Head of caudate nucleus (tissue), 42 donors: Measurements from ENCODE around the gene MTF1.
"Not testable (repeated sequence)": the region's sequence is repeated elsewhere in the genome, so short reads cannot be mapped to it uniquely, and the experiment has no call there.

Experiments used
- DNase-seq, 42 donors: peaks; one replicate each; pipeline versions ENCODE4 v3.0.0 to v3.0.0-alpha.2; 2020 to 2021; ENCODE audit warnings: mixed read lengths in 7 of 42
- intact Hi-C: fragments of 100-400 bp; cut with DNase I; formaldehyde crosslinking; loops from one replicate; pipeline ENCODE4 v1.15.0; 2022

The MTF1 gene

DNA sequence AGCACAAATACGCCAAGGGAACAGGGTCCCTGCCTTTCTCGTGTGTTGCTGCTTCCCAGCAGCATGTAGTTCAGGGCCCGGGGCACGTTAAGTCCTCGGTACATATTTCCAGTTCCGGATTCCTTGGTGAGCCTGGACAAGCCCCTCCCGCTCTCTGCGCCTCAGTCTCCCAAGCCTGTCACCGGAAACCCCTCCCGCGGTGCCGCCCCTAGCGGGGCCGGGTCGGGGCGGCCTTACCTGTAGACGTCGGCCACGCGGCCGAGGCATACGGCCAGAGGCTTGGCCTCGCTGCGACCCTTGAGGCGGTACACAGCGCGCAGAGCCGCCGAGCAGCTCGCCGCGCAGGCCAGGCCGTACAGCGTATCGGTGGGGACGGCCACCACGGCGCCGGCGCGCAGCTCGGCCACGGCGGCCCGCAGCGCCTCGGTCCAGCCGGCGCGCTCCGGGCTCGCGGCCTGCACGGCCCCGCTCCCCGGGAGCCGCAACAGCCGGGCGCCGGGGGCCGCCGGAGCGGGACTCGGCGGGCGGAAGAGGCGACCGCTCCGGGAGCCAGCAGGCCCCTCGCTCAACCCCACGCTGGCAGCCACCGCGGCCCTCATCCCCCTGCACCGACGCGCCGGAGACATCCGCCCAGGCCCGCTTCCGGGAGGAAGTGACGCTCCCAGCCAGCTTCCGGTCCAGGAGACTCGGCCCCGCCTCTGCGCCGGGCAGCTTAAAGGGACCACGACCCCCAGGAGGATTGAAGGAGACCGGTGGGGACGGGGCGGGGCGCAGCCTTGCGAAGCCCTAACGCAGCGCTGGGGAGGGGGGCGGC lies 51.6 kb downstream of the MTF1 start, which contains the start of the genes C1orf122 and YRDC:
C1orf122 (plus strand) TSS at position 236 of the 814 bp plus-strand sequence. CDS start 615 bp downstream, outside the sequence.
YRDC (minus strand) TSS at position 654 of the 814 bp plus-strand sequence; CDS start at position 626, 28 bp downstream.
- intact Hi-C loops = loop anchor here (2.0 kb wide), 2 partner anchors 51 to 117 kb away; partner anchors contain the start of gene MTF1
- DNase-seq = peak; percentile 88 to 99 (median 97)

- intact Hi-C loops = no loop called here
- DNase-seq = no peak
Observed at GRCh38 chr1:37807220-37807554, 52.2 kb downstream of the MTF1 start.

- intact Hi-C loops = no loop called here
- no peak for DNase-seq
Observed at GRCh38 chr1:37802439-37802838, 57.0 kb downstream of the MTF1 start.

DNA sequence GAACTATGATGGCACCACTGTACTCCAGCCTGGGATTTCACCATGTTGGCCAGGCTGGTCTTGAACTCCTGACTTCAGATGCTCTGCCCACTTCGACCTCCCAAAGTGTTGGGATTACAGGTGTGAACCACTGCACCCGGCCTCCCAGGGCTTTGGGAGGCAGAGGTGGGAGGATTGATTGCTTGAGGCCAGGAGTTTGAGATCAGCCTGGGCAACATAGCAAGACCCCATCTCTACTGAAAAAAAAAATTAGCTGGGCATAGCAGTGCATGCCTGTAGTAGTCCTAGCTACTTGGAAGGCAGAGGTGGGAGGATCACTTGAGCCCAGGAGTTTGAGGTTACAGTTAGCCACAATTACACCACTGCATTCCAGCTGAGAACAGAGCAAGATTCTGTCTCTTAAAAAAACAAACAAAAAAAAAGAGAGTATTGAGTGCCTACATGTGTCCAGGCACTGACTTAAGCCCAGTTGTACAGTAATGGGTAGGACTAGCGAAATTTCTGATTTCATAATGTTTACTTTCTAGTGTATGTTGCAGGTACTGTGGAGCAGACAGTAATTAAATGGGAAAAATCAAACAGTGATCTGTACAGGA lies 61.5 kb downstream of the MTF1 start:
- no peak for DNase-seq
- intact Hi-C loops = no loop called here

DNA sequence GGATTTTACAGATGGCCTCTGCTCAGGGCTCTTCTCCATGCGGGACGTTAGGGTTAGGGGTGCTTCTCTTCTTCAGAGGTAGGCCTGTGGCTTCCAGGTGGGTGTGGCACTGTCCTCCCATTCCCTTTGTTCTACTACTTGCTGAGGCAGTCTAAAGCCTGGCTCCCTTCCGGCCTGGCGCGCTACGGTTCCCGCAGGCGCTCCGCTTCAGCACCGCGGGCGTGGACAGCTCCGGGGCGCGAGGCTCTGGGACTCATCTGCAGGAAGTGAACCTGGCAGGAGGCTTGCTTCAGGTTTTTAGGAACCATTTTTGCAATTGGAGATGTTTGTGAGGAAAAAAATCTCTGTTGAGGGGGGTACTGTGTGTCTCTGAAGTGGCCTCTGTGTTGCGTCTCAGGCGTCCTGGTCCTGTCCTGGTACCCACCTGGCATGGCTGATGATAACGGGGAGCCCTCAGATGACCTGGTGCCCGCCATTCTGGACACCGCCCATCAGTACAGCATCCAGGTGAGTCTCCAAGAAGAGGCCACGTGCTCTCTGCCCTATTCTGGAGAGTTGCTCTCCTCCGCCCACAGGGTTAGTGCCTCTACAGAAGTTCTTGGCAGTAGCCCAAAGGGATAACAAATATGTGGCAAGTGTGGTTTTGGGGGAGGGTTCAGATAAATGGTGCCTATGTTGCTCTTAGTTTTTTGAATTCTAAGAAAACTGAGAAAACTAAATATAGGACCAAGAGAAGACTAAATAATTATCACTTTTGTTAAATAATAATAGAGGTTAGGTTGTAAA lies 63.9 kb downstream of the MTF1 start:
- DNase-seq = peak in 33 of 42 donors; percentile 16 to 74 (median 49)
- intact Hi-C loops = no loop called here

DNA sequence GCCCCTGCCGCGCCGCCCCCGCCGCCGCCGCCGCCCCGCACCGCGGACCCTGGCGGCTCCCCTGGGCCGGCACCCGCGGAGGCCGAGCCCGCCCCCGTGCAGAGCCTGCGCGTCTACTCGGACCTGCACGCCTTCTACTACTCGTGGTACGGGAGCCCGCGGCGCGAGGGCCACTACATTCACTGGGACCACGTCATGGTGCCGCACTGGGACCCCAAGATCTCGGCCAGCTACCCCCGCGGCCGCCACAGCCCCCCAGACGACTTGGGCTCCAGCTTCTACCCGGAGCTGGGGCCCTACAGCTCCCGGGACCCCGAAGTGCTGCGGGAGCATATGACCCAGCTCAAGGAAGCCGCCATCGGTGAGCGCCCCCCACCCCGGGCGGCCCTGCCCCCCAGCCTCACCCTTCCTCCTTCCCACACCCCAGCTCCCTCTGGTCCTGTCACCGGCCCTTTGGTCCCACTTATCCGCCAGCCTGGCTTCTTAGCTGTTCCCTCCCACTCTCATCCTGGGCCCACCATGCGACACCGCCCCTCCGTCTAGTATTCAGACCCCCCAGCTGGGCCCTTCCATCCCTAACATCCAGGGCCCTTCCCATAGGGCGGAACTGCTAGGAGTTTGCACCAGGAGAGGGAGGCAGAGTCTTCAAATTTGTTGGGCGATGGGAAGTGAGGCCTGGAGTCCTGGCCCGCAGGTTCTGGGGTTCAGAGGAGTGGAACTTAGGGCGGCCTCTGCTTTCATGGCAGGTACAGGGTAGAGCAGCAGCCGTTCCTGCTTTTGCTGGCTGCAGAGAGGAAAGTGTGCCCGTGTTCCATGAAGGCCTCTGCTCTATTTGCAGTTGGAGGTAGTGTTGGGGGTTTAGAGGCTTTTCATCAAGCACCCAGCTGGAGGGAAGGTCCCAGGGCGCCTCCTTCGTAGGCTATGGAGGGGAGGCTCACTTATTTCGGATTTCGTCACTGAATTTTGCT lies 64.7 kb downstream of the MTF1 start:
- peak in 27 of 42 donors; percentile 12 to 62 (median 38) for DNase-seq
- intact Hi-C loops = no loop called here

GRCh38 chr1:37793773-37794371 lies 65.5 kb downstream of the MTF1 start, which contains the start of gene MANEAL:
MANEAL (plus strand) TSS chr1:37793847; CDS start chr1:37794183, 336 bp downstream.
- intact Hi-C loops = no loop called here
- peak in 36 of 42 donors; percentile 13 to 72 (median 49) for DNase-seq

DNA sequence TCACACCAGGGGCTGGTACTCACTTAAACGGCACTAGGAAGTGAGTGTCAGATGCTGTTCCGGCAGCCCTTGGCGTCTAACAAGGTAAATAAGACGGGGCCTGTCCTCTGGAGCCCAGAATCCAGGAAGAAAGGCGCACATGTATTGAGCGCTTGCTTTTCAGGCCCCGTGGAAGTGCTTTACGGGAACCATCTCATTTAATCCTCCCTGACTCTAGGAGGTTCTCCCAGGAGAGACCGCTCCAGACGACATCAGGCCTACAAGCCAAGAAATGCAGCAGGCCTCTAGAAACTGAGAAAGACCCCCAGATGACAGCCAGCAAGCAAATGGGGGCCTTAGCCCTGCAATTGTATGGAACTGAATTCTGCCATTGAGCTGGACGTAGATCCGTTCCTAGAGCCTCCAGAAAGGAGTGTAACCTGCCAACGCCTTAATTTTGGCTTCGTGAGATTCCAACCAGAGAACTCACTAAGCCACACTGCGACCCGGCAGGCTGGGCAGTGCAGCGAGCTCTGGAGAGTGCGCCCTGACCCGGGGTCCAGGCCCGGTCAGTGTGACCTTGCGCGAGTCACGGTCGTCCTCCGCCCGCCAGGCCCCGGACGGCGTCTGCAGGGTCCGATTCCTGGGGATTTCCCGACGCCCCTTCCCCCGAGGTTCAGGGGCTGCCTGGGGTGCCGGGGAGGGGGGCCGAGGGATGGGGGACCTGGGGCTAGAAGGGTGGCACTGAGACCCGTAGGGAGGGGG lies 66.3 kb downstream of the MTF1 start:
- no peak for DNase-seq
- intact Hi-C loops = no loop called here

DNA sequence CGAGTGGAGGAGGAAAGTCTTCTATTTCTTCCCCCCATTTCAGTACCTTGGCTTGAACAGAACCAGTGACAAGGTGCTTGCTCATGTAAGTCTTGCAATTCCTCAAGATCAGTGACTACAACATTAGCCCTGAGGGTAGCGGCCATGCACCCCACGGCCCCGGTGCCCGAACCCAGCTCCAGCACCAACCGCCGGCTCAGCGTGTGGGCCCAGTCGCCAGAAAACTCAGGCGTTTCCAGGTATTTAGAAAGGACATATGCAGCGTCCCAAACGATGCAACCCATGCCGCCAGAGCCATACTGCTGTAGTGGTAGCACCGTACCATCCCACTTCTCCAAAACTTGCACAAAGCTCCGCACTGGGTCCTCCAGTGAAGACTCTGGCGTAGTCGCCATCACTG lies 76.9 kb downstream of the MTF1 start:
- intact Hi-C loops = no loop called here
- DNase-seq = no peak

DNA sequence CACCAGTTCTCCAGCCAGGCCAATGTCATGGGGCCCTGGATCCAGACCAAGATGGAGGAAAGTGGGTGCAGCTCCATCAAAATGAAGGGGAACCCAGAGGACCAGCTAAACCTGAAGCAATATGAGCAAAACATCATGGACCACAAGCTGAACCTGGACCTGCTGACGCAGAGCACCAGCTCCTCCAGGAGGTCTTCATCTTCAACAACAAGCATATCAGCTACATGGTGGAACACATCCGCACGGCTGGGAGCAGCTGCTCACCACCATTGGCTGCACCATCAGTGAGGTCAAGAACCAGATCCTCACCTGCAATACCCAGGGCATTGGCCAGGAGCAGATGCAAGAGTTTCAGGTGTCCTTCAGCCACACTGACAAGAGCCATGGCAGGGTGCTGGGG lies 80.7 kb downstream of the MTF1 start:
- no peak for DNase-seq
- intact Hi-C loops = no loop called here

DNA sequence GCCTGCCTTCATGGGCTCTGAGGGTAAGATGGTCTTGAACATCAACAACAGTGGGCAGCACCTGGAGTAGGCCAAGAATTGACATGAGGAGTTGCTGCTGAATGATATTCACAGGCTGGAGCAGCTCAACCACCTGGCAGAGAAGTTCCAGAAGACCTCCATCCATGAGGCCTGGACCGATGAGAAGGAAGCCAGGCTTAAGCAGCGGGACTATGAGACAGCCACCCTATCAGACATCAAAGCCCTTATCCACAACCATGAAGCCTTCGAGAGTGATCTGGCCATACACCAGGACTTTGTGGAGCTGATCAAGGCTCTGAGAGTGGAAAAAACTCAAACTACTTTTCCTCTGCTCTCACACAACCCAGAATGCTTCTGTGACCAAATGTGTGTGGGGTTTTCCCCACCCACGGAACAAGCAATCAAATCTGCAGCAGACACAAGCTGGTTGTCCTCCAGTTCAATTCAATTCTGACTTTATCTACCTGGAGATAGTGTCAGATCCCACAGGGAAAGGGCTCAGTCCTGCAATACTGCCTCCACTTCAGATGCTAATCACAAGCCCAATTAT lies 82.4 kb downstream of the MTF1 start:
- intact Hi-C loops = no loop called here
- DNase-seq = peak in 1 of 42 donors; percentile 13

- intact Hi-C loops, DNase-seq: not testable (repeated sequence)
Observed at GRCh38 chr1:37771440-37771839, 88.0 kb downstream of the MTF1 start.

DNA sequence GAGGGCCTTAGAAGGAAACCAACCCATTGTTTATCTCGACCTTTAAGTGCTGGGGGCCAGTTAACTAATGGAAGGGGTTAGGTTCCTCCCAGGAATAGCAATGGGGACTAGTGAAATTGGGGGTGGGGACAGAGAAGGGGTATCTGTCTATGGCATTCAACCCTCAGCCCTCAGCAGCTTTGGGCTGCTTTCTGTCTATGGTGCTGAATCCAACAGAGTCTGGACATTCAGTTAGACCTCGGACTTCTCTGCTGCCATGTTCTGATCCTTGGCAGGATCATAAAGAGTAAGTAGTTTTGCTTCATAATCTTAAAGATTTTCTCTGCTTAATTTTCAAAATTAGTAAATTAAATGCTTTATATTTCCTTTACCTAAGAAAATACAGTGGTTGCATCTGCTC lies 91.9 kb downstream of the MTF1 start:
- no peak for DNase-seq
- intact Hi-C loops = no loop called here

- peak in 41 of 42 donors; percentile 20 to 77 (median 51) for DNase-seq
- intact Hi-C loops = no loop called here
Observed at GRCh38 chr1:37765916-37766664, 93.3 kb downstream of the MTF1 start.

DNA sequence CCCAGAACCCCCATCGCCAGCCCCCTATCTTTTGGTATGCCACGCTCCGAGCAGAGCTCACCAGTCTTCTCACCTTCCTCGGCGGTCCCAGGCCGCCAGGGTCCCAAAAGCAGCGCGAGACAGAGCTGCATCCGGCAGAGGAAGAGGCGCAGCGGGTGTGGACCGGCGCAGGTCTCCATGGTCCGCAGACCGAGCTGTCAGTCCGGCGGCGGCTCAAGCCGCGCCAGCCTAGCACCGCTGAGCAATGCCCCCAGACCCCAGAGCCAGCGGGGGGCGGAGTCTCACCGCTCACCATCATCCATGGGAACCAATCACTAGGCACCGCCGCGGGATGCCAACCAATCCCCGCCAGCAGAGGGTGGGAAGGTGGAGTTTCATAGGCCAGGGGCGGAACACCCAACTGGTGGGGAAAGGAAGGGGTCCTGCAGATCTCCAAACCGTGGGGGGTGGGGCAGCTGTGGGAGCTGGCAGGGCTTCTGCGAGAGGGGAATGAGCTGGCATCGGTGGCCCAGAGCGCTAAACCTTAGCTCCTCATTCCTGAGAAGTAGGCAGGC lies 94.4 kb downstream of the MTF1 start, which contains the start of gene EPHA10:
EPHA10 (minus strand) TSS at position 233 of the 554 bp plus-strand sequence; CDS start at position 179, 54 bp downstream.
- intact Hi-C loops = no loop called here
- peak; percentile 58 to 93 (median 84) for DNase-seq

DNA sequence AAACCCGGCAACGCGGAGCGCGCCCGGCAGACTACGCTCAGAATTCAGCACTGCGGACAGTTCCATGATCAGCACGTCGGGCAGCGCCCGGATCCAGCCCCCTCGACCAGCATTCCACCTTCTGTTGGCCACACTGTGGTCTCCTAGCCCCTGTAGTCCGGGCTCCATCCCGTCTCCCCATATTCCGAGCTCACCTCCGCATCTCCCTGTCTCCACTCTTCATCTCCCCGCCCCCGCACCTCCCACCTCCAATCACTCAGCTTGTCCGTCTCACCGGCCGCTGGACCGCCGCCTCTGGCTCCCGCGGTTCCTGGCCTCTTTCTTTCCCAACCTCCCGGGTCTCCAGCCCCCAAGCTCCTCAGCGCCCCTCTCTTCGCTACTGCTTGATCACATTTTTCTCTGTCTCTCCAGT lies 95.0 kb downstream of the MTF1 start:
- intact Hi-C loops = no loop called here
- peak in 37 of 42 donors; percentile 22 to 80 (median 58) for DNase-seq
